Activated CD4-positive, alpha-beta memory T cell treated with anti-CD3 and anti-CD28 coated beads for 36 hours (primary cell): ENCODE measurements around the gene CARMIL1. TPM values are rescaled to one million over a fixed set of nuclear protein-coding genes. Genes with fewer than 3 reads are reported as not detected.

Experiments used
- CTCF ChIA-PET: fragments of 350-600 bp; sonication (Branson Sonifier 250); formaldehyde crosslinking; loops from one replicate; lab custom pipeline; 2021; ENCODE audit warnings: antibody characterized with exemption, inconsistent platforms; lab: Charles Lee
- POLR2A ChIA-PET: fragments of 350-600 bp; sonication (Branson Sonifier 250); formaldehyde crosslinking; loops from one replicate; lab custom pipeline; 2021; ENCODE audit warnings: antibody characterized with exemption; lab: Charles Lee
- DNase-seq: peaks from one replicate; pipeline ENCODE4 v3.0.0-alpha.2; 2020
- H3K27ac Mint-ChIP-seq: one replicate; pipeline ENCODE4 v1.8.0; 2021; ENCODE audit warnings: mixed read lengths
- H3K27me3 Mint-ChIP-seq: one replicate; pipeline ENCODE4 v1.8.0; 2021; ENCODE audit warnings: mixed read lengths
- H3K36me3 Mint-ChIP-seq: one replicate; pipeline ENCODE4 v1.8.0; 2021; ENCODE audit warnings: mixed read lengths
- H3K4me1 Mint-ChIP-seq: one replicate; pipeline ENCODE4 v1.8.0; 2021; ENCODE audit warnings: low read depth, mixed read lengths
- H3K4me3 Mint-ChIP-seq: one replicate; pipeline ENCODE4 v1.8.0; 2021; ENCODE audit warnings: mild to moderate bottlenecking, mixed read lengths
- H3K9me3 Mint-ChIP-seq: one replicate; pipeline ENCODE4 v1.8.0; 2021; ENCODE audit warnings: mixed read lengths
- intact Hi-C: fragments of 100-400 bp; cut with micrococcal nuclease; formaldehyde crosslinking; loops from one replicate; pipeline ENCODE4 v1.15.1; 2023
- total RNA-seq, 2 experiments: library from RNA; stranded (reverse); gene quantifications; one replicate each; pipeline ENCODE4 v1.2.3, GENCODE V29; 2021

Gene CARMIL1
- total RNA-seq, 2 experiments from 2014 or later = 2.4 to 2.7 TPM

DNA sequence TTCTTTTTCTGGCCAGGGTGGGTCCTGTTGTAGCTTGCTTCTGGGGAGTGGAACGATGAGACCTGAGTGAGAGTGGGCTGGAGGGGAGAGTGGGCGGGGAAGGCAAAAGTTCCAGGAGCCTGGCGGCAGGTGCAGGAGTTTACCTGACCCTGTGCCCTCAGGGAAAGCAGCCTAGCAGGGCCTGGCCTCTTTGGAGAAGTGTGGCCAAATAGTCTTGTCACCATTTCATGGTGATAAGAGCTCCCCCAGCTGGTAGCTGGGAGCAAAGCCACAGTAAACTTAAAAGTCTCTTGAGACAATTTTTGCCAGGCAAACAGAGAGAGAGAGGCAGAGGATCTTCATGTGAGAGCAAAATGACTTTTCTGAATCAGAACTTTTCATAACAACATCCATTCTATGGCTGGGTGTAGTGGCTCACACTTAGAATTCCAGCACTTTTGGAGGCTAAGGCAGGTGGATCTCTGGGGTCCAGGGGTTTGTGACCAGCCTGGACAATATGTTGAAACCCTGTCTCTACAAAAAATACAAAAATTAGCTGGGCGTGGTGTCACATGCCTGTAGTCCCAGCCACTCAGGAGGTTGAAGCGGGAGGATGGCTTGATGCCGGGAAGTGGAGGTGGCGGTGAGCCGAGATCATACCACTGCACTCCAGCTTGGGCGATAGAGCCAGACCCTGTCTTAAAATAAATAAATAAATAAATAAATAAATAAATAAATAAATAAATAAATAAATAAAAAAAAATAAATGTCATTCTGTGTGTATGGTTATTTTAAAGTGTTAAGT lies 211.0 kb downstream of the CARMIL1 start:
- Mint-ChIP-seq H3K4me3 (no peak overlapping the region), H3K9me3 (no peaks in the 10 kb centered on the region), H3K27ac (no peak overlapping the region), H3K27me3 (no peaks in the 10 kb centered on the region), H3K36me3 (no peaks in the 10 kb centered on the region), H3K4me1 (no peaks in the 10 kb centered on the region)
- intact Hi-C loops = loop anchor here (1.0 to 5.0 kb wide), 5 partner anchors 67 to 453 kb away; no protein-coding TSS in a partner anchor
- ChIA-PET POLR2A (no interaction called here), CTCF (interaction anchor here (0.6 to 10.0 kb wide), 51 partner anchors 9 to 453 kb away, joined by 3 to 207 read pairs (median 4); partner anchors contain the start of gene CARMIL1)
- peak; percentile 72 for DNase-seq

DNA sequence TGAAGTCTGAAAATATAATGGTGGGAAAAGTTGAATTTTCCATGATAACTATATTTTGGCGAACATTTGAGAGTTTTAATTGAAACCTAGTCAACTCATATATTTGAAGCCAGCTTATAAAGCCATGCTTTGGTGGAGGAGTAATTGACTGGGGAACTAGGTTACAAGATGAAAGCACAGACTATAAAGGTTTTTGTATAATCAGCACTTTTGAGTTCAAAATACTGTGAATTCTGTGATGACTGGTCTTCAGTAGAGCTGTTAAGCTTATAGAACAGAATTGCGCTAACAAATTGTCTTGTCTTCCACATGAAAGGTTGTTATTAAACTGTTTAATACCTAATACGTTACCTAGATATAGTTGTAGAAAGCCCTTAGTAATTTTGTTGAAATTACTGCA lies 213.8 kb downstream of the CARMIL1 start:
- POLR2A ChIA-PET = no interaction called here
- Mint-ChIP-seq H3K4me3 (no peak overlapping the region), H3K27me3 (no peaks in the 10 kb centered on the region), H3K36me3 (no peaks in the 10 kb centered on the region), H3K4me1 (no peaks in the 10 kb centered on the region), H3K9me3 (no peaks in the 10 kb centered on the region), H3K27ac (no peak overlapping the region)
- CTCF ChIA-PET = interaction anchor here (5.3 to 10.0 kb wide), 2 partner anchors 214 to 228 kb away, joined by 79 to 207 read pairs; partner anchors contain the start of gene CARMIL1
- DNase-seq = no peak
- intact Hi-C loops = loop anchor here (5.0 kb wide), 1 partner anchor 64 kb away; no protein-coding TSS in a partner anchor

DNA sequence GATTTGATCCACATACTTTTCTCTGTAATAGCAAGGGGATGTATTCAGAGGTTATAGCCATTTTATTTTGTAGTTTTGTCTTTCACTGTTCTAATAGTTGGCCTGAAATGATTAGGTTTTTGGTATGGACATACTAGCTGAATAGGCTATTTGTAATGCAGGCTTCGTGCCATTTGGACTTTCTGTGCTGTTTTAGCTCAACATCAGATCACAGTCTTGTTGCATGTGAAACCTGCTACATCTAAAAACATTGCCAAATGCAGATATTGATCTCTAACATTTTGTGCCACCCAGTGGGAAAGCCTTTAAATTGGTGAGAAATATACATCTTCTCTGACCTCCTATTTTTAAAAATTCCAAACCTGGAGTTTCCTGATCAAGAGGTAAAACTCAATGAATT lies 215.3 kb downstream of the CARMIL1 start:
- no peaks in the 10 kb centered on the region for H3K36me3 Mint-ChIP-seq
- CTCF ChIA-PET = interaction anchor here (0.6 to 2.9 kb wide), 2 partner anchors 229 to 293 kb away, joined by 3 to 10 read pairs; no protein-coding TSS in a partner anchor

DNA sequence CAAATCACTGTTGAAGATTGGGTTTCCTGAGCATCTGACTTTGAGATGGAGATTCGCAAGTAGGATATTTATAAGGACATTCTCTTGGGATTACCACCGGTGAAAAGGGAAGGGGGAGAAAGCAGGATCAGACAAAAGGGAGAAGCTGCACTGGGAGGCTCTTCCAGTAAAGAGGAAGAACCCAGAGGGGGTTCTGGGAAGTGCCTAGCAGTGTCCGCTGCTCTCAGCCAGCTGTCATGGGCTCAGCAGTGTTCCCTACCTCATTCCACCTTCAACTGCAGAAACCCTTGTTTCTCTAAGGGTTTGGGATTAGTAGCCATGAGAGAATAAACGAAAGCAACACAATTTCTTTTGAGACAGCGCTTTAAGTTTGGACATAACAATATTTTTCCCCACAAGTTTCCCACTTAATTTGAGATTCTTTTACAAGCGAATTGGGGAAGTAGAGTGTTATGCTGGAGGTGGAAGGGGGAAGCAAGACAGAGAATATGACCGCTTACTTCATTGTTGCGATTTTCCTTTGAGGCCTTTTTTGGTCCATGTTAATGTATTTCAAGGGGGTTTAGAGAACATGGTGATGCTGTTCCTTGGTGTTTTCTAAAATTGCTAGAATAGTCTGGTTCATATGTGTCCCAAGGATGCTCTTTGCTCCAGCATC lies 218.3 kb downstream of the CARMIL1 start:
- no peak overlapping the region for H3K27ac Mint-ChIP-seq
- H3K9me3 Mint-ChIP-seq = no peaks in the 10 kb centered on the region
- intact Hi-C loops = no loop called here
- no peak for DNase-seq
- H3K4me1 Mint-ChIP-seq = no peaks in the 10 kb centered on the region
- no peaks in the 10 kb centered on the region for H3K27me3 Mint-ChIP-seq
- ChIA-PET POLR2A (no interaction called here), CTCF (no interaction called here)
- no peaks in the 10 kb centered on the region for H3K36me3 Mint-ChIP-seq
- H3K4me3 Mint-ChIP-seq = no peak overlapping the region

More for the DNA sequence above, 215.3 kb downstream of the CARMIL1 start:
- POLR2A ChIA-PET = no interaction called here
- Mint-ChIP-seq H3K27ac (no peak overlapping the region), H3K4me3 (no peak overlapping the region), H3K9me3 (no peaks in the 10 kb centered on the region), H3K27me3 (no peaks in the 10 kb centered on the region), H3K4me1 (no peaks in the 10 kb centered on the region)
- intact Hi-C loops = loop anchor here (5.0 kb wide), 1 partner anchor 63 kb away; no protein-coding TSS in a partner anchor
- DNase-seq = no peak

DNA sequence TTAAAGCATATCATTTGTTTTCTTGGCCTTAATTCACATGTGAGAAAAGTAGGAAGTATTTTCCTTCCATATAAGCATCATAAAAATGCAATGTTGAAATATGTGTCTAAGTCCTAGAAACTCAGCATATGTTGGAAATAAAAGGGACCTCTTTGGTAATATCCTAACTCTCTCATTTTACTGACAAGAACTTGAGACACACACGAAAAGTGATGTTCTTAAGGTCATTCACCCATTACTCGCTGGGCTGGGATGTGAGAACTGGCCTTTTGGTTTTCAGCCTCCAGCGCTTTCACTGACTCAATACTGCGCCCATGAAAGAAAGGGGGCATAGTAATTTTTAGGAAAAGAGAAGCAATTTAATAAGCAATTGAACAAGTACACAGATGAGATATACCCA lies 219.3 kb downstream of the CARMIL1 start:
- CTCF ChIA-PET = no interaction called here
- no peaks in the 10 kb centered on the region for H3K9me3 Mint-ChIP-seq
- H3K4me1 Mint-ChIP-seq = no peaks in the 10 kb centered on the region

DNA sequence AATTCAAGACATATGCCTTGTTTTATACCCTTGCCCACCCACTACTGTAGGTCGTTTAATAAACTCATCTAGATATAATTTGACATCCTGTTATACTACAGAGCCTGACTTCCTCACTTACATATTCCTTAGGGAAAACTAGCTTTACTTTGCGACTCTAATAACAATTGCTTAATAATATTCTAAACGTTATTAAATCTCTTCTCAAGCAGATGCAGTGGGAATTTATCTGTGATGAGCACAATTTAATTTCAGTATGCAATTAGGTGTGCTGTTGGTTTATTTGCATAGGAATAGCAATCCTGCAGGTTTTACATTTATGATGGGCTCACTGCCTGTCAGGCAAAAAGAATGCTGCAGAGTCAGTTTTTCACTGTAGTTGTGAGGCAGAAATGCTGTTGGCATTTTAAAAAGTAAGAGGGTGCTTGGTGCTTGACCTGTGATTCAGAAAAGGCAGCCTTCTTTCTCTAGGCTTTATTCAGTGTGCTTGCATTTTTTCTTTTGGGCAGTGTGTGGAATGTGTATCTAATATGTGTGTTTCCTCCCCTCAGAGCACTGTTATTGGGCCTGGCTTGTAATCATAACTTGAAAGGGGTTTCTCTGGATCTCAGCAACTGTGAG lies 220.6 kb downstream of the CARMIL1 start:
- no peak overlapping the region for H3K4me3 Mint-ChIP-seq
- CTCF ChIA-PET = interaction anchor here (0.7 kb wide), 1 partner anchor 10 kb away, joined by 3 read pairs; no protein-coding TSS in a partner anchor
- intact Hi-C loops = no loop called here
- H3K4me1 Mint-ChIP-seq = no peaks in the 10 kb centered on the region
- no peak overlapping the region for H3K27ac Mint-ChIP-seq
- POLR2A ChIA-PET = interaction anchor here (0.6 kb wide), 2 partner anchors 58 to 443 kb away, joined by 3 to 4 read pairs; no protein-coding TSS in a partner anchor
- H3K27me3 Mint-ChIP-seq = no peaks in the 10 kb centered on the region
- no peak for DNase-seq
- no peaks in the 10 kb centered on the region for H3K36me3 Mint-ChIP-seq
- no peaks in the 10 kb centered on the region for H3K9me3 Mint-ChIP-seq

More for the DNA sequence above, 219.3 kb downstream of the CARMIL1 start:
- Mint-ChIP-seq H3K27ac (no peak overlapping the region), H3K36me3 (no peaks in the 10 kb centered on the region), H3K27me3 (no peaks in the 10 kb centered on the region), H3K4me3 (no peak overlapping the region)
- POLR2A ChIA-PET = no interaction called here
- DNase-seq = no peak
- intact Hi-C loops = no loop called here

DNA sequence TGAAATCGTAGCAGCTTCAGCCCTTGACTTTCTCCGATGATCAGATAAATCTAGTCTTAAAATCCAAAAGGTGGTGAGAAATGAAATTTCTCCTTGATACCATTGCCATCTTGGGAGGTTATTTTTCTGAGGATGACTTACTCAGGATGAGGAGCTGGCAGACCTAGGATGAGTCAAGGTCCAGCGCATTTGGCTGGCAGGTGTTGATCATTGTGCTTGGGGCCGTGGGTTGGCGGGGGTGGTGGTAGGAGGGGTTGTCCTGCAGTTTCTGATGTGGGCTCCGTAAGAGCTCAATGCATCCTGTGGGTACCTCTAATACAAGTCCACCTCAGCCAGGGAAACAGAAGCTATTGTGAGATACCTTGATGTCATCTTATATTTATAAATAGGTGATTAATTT lies 224.5 kb downstream of the CARMIL1 start:
- no peaks in the 10 kb centered on the region for H3K4me1 Mint-ChIP-seq
- CTCF ChIA-PET = interaction anchor here (1.4 to 6.2 kb wide), 2 partner anchors 11 to 13 kb away, joined by 3 to 30 read pairs; no protein-coding TSS in a partner anchor
- no peaks in the 10 kb centered on the region for H3K9me3 Mint-ChIP-seq
- no peak overlapping the region for H3K27ac Mint-ChIP-seq
- POLR2A ChIA-PET = no interaction called here
- intact Hi-C loops = no loop called here
- DNase-seq = no peak
- H3K36me3 Mint-ChIP-seq = no peaks in the 10 kb centered on the region
- no peaks in the 10 kb centered on the region for H3K27me3 Mint-ChIP-seq
- no peak overlapping the region for H3K4me3 Mint-ChIP-seq

DNA sequence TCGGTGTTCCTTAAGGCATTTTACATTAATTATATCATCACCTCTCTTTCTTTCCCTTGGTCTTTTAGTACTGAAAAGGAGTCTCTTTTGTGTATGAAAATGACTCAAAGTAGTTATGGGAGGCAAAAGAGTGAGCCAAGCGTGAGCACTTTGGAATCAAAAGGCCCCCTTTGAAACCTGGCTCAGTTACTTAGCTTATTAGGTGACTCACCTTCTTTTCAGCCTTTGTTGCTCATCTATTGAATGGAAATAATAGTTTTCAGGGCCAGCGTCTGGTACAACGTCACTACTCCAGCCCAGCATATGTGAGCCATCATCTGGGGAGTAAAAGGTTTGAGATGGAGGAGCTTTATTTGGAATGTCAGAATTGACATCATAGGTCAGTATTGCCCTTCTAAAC lies 225.5 kb downstream of the CARMIL1 start:
- Mint-ChIP-seq H3K27ac (no peak overlapping the region), H3K4me1 (no peaks in the 10 kb centered on the region), H3K27me3 (no peaks in the 10 kb centered on the region), H3K4me3 (no peak overlapping the region), H3K9me3 (no peaks in the 10 kb centered on the region), H3K36me3 (no peaks in the 10 kb centered on the region)
- intact Hi-C loops = no loop called here
- DNase-seq = no peak
- POLR2A ChIA-PET = no interaction called here
- CTCF ChIA-PET = interaction anchor here (1.4 to 6.2 kb wide), 3 partner anchors 10 to 239 kb away, joined by 3 to 30 read pairs (median 8); no protein-coding TSS in a partner anchor

DNA sequence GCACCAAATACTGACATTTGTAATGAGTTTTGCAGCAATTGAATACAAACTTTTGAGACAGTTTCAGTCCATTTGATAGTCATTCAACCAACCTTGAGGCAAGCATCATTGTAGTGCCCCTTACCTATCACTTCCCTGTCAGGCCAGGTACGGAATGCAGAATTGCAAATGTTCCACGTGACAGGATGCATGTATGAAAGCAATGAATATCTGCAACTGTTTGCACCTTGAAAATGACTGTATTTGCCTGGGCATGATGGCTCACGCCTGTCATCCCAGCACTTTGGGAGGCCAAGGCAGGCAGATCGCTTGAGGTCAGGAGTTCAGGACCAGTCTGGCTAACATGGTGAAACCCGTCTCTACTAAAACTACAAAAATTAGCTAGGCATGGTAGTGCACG lies 226.8 kb downstream of the CARMIL1 start:
- Mint-ChIP-seq H3K4me3 (no peak overlapping the region), H3K27me3 (no peaks in the 10 kb centered on the region), H3K36me3 (no peaks in the 10 kb centered on the region), H3K27ac (no peak overlapping the region), H3K4me1 (no peaks in the 10 kb centered on the region), H3K9me3 (no peaks in the 10 kb centered on the region)
- DNase-seq = no peak
- ChIA-PET CTCF (interaction anchor here (6.2 kb wide), 1 partner anchor 15 kb away, joined by 30 read pairs; no protein-coding TSS in a partner anchor), POLR2A (no interaction called here)
- intact Hi-C loops = no loop called here

DNA sequence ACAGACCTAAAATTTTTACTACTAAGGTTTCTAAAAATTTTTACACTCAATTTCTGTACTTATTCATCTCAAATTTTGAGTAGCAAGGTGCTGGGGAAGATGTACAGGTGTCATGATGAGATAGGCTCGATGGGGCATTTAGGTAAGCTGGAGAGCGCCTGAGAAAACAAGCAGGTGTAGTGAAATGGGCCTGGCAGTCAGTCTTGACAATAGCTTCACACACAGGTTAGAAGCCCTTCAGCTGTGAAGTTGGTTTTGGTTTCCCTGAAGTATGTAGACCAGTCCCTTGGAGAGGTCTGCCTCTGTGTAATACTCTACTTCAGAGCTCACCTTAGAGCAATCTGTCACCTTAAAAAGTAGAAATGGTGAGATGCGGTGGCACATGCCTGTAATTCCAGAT lies 228.9 kb downstream of the CARMIL1 start:
- DNase-seq = no peak
- Mint-ChIP-seq H3K27ac (no peak overlapping the region), H3K27me3 (no peaks in the 10 kb centered on the region), H3K9me3 (no peaks in the 10 kb centered on the region), H3K4me1 (no peaks in the 10 kb centered on the region), H3K36me3 (no peaks in the 10 kb centered on the region), H3K4me3 (no peak overlapping the region)
- CTCF ChIA-PET = interaction anchor here (6.2 kb wide), 1 partner anchor 18 kb away, joined by 30 read pairs; no protein-coding TSS in a partner anchor
- intact Hi-C loops = no loop called here
- POLR2A ChIA-PET = no interaction called here

DNA sequence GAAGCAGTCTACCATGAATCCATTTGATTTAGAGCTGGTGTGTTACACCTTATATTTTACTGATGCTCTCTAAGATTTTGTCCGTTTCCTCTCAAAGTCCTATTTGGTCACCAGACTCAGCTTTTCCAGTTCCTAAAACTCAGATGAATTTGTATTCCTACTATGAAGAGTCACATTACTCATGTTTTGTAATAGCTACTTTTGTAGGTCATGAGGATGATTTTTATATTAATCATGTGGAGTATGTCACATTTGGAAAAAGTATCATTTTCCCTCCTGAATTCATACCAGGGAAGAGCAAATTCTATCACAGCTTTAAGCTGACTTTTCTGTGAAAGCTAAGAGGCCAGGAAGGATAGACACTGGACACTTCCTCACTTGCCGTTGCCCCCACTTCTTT lies 232.2 kb downstream of the CARMIL1 start:
- no peak overlapping the region for H3K27ac Mint-ChIP-seq

More for the DNA sequence above, 232.2 kb downstream of the CARMIL1 start:
- ChIA-PET CTCF (interaction anchor here (1.3 to 3.0 kb wide), 2 partner anchors 21 to 245 kb away, joined by 4 to 16 read pairs; no protein-coding TSS in a partner anchor), POLR2A (no interaction called here)
- Mint-ChIP-seq H3K9me3 (no peaks in the 10 kb centered on the region), H3K36me3 (no peaks in the 10 kb centered on the region), H3K27me3 (no peaks in the 10 kb centered on the region), H3K4me3 (no peak overlapping the region), H3K4me1 (no peaks in the 10 kb centered on the region)
- DNase-seq = no peak
- intact Hi-C loops = no loop called here
